ENCODE measurements around the gene ATP9B.

Gene ATP9B

DNA sequence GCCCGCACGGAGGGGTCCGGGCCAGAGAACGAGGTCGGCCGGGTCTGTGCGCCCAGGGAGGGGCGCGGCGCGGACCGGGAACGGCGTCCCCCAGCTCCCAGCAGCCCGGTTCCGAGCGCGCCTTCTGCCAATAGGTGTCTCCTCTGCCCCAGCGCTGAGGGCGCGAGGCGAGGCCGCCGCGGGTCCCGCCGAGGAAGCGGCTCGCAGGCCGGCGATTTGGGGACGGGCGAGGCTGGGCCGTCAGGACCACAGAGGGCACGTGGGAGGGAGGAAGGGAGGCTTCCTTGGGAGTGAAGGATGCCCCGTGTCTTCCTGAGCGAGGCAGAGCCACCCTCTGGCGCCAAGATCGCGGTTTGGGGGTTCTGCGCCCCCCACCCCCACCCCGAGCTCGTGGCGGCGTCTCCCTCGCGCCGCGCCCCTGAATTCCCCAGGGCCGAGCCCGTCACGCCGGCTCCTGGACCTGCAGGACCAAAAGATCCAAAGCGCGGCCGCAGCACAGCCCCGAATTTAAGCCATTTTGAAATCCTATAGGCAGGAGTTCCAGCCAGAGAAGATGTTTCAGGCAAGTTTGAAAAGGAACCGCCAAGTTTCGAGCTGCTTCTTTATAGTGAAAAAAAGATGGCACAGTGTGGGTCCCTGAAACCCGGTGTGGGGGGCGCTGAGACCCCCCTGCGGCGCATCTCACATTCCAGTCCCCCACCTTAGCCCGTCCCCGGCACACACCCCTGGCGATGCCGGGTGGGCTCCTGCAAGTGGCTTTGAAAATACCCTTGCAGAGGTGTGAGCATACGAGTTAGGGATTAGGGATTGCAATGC is 327.4 kb downstream of the ATP9B start:
- DNase-seq (ENCODE audit: low read depth in 2 of 2): no peak

DNA sequence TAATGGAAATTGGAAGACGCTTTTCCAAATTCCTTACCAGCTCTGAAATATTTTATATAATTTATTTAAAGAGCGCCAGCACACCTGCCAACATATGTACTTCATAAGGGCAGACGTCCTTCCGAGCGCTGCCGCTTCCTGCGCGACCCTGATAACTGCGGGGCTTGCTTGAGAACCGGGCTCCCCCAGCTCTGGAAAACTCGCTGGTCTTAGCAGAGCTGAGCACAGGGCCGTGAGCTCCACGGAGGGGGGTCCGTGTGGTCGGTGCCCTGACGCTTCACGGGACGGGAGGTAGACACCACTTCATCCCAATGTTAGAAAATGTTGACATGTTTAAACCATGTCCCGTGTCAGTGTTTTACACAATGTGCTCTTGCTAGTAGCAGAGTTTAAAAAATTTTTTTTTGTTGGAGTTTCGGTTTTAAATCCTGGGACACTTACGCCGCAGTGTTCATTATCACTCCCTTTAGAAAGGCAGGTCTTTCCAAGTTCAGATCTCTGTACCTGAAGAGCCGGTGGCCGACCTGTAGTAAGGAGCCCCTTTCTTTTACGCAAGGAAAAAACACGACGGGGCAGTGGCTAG is 328.1 kb downstream of the ATP9B start:
- DNase-seq (ENCODE audit: low read depth in 2 of 2): no peak

DNA sequence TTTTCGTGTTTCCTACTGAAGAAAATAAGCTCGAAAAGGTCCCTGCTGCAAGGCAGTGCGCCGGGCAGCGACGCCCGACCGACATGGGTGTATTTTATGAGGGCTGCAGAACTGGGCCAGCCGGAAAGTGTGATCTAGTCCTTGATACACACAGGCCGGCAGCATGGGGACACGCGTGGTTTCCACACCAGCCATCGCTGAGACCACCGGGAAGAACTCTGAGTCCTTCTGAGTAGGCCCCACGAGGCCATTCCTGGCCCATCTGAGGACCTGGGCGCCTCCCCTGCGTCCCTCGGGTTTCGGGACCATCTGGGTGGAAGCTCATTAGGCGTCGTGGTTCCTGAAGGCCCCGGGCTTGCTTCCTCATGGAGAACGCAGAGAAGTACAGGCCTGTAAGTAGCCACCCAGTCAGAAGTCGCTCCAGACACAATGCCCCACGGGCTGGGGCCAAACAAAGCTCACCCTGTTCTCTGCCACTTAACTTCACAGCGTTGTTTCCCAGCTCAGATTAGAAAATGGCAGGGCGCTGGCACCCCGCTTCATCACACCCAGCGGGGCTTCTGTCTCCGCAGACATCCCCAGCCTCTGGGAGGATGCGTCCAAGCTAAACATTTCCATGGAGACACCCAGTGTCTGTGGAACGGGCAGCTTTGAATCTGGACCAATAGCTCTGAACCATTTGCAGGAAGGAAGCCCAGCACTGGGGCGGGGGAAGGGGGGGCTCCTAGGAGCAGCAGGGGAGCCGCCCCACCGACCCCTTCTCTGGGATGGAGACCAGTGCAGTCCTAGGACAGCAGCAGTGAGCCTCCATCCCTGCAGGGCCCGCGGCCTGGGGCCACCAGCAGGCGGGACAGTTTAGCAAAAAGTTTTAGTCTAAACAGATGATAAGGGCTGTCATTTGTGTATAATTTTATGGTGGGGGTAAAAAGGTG is 328.9 kb downstream of the ATP9B start:
- DNase-seq (ENCODE audit: low read depth in 2 of 2): no peak

GRCh38 chr18:79399275-79400081 is 330.3 kb downstream of the ATP9B start:
- no peak for DNase-seq (ENCODE audit: low read depth in 2 of 2)

DNA sequence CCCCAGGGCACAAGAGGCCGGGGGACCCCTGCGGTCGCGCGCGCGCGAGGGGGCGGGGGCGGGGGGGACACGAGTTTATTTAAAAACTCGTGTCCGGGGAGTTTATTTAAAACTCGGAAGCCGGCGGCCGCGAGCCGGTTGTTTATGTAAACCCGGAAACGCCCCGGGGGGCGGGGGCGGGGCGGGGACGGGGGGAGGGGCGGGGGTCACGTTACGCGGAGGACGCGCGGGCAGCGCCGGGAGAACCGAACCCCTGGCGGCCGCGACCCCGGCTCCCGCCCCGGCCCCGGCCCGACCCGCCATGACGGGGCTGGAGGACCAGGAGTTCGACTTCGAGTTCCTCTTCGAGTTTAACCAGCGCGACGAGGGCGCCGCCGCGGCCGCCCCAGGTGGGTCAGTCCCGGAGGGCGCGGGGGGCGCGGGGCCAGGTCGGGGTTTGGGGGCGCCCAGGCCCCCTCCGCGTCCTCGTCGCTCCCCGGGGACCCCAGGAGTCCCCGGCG is 330.9 kb downstream of the ATP9B start:
- peak in 1 of 2 donors; percentile 44 for DNase-seq (ENCODE audit: low read depth in 2 of 2)

DNA sequence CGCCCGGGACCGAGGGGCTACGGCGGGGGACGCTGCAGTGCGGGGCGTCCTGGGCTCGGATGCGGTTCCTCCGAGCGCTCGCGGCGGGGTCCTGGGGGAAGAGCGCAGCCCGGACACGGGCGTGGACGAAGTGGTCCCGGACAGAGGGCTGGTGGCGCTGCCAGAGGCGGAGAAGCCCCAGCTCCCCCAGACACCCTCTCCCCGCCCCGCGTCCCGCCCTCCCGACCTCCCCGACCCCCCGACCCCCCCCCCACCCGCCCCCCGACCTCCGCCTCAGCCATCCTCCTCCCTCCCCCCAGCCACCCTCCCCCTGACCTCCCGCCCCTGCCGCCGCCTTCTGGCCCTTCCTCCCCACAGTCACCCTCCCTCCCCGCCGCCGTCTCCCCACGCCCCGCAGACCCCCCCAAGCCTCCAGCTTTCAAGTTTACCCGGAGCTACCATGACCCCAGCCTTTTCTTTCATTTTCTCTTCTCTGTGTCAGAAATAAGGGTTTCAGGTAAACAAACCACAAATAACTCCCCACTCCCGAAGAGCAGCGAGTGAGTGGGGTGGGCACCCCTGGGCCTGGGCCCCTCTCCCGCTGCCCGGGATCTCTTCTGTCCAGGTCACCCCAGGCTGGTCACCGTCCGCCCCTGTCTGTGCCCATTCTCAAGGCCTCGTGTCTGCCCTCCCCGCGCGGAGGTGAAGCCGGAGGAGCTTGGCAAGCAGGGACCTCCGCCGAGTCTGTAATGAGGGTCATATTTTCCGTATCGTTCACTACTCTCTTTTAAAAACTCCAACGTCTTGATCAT is 331.6 kb downstream of the ATP9B start:
- DNase-seq (ENCODE audit: low read depth in 2 of 2): peak in 1 of 2 donors; percentile 36

DNA sequence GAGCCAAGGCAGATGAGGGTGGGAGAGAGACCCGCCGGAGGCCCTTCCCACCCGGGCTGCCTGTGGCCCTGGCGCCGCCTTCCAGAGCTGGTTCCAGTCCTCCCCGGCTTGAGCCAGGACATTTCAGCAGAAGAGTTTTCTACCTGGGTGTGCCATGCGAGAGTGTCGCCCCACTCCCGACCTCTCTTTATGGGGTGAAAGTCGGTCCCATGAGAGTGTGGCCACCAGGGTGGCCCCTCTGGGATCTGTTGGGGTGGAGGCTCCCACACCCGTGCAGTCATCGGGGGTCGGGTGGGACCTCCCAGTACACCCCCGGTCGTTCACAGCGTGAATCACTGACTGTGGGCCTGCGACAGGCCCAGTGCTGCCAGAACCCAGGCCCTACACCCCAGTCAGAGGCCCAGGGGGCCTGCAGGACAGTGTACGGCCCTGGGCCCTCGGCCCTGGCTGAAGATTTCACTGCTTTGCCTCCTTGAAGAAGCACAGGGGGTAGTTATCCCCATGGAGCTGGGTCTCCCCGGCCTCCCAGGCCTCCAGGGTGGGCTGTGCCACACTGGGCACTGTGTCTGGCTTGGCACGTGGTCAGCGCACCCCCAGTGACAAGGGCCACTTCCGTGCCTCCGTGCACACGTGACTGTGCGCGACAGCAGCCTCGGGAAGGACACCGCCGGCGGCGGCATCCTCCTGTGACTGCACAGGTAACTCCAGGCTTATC is 332.5 kb downstream of the ATP9B start:
- no peak for DNase-seq (ENCODE audit: low read depth in 2 of 2)

- DNase-seq (ENCODE audit: low read depth in 2 of 2): no peak
Measured at GRCh38 chr18:79402209-79402576, 333.0 kb downstream of the ATP9B start.

GRCh38 chr18:79402977-79403722 is 334.0 kb downstream of the ATP9B start:
- no peak for DNase-seq (ENCODE audit: low read depth in 2 of 2)

- no peak for DNase-seq (ENCODE audit: low read depth in 2 of 2)
Measured at GRCh38 chr18:79403723-79404566, 334.8 kb downstream of the ATP9B start.

DNA sequence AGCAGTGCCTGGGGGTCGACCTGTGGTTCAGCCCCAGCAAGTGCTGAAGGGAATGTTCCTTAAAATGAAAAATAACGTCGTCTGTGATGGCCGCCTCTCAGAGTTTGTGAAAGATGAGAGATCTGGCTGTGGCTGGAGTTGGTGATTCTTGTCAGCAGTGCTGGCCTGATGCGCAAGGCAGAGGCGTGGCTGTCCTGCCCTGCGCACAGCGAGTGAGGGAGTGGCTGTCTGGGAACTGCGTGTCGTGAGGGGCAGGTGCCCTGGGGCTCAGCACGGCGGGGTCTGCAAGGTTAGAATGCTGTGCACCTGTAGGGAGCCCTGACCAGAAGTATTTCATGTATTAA is 335.3 kb downstream of the ATP9B start:
- no peak for DNase-seq (ENCODE audit: low read depth in 2 of 2)

GRCh38 chr18:79405019-79405780 is 336.0 kb downstream of the ATP9B start:
- no peak for DNase-seq (ENCODE audit: low read depth in 2 of 2)

DNA sequence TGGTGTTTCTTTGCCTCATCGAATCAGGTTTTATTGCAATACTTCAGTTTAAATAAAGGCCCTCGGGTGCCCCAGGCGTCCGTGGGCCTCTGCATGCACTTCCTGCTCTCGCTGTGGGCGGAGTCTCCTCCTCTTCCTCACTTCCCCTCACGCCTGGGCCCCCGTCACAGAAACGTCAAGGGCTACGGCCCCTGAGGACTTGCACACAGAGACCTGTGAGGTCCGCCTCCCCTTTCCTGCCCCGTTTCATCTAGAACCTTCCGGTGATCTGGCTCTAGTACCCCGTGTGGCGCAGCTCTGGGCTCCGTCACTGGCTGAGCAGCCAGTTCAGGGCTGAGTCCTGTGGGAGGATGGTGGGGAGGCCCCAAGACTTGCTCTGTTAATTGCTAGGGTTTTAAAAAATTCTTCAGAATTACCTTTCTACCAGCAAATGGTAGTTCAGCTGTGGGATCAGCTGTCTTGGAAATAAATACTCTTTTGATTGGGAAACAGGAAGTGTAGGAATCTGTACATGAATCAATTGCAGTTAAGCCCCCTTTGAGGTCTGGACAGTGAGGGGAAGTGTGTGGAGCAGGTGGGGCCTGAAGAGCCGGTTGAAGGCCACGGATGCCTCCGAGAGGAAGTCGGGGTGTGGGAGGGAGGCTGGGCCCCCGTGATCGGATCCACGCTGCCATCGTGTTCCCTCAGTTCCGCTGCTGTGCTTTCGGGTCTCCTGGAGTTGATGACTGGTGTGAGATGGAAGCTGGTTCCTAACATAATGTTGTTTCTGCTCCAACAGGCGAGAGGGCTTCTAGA is 336.8 kb downstream of the ATP9B start:
- peak; percentile 65 to 81 for DNase-seq (ENCODE audit: low read depth in 2 of 2)

DNA sequence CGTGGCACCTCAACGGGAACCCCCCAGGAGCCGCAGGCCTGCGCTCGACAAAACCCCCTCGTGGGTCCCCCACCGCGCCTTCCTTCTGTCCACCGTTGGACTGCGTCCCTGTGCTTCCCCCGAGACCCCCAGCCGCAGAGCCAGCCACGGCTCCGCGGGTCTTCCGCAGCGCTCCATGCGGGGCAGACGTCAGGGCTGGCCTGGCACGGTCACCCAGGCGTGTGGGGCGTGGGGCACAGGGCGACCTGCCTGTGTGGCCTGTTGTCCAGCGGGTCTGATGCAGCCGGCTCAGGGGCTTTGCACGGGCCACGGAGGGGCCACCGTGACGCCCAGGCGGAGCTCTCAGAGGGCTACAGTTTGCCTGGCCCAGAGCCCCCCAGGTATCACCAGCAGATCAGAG is 337.5 kb downstream of the ATP9B start:
- no peak for DNase-seq (ENCODE audit: low read depth in 2 of 2)

DNA sequence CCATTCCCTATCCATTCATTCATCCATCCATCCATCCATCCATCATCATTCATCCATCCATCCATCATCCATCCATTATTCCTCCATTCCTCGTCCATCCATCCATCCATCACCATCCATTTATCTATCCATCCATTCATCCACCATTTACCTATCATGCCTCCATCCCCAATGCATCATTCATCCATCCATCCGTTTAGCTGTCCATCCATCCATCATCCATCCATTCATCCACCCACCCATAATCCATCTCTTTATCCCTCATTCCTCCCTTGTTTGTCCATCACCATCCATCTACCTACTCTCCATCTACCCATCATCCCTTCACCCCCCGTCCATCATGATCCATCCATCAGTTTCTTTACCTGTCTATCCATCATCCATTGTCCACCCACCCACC is 340.1 kb downstream of the ATP9B start:
- no peak for DNase-seq (ENCODE audit: low read depth in 2 of 2)

DNA sequence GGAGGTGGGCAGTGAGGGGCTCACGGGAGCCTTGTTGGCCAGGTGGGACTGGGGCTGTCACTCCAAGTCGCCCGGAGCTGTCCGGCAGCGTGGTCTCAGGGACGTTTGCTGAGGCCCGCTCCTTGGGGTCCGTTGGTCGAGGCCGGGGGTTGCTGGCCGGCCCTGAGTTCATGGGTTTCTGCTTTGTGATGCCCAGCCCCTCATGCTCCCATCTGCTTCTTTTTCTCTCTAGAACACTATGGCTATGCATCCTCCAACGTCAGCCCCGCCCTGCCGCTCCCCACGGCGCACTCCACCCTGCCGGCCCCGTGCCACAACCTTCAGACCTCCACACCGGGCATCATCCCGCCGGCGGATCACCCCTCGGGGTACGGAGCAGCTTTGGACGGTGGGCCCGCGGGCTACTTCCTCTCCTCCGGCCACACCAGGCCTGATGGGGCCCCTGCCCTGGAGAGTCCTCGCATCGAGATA is 341.0 kb downstream of the ATP9B start:
- no peak for DNase-seq (ENCODE audit: low read depth in 2 of 2)

All from stimulated activated CD8-positive, alpha-beta memory T cell treated with anti-CD3 and anti-CD28 coated beads, Interleukin-15, amount 100 ng/mL, for 4 hours (primary cell).